ENCODE results near the gene MATK. TPM values are rescaled to one million over a fixed set of nuclear protein-coding genes. Genes with fewer than 3 reads are reported as not detected.

Gene MATK, protein sequence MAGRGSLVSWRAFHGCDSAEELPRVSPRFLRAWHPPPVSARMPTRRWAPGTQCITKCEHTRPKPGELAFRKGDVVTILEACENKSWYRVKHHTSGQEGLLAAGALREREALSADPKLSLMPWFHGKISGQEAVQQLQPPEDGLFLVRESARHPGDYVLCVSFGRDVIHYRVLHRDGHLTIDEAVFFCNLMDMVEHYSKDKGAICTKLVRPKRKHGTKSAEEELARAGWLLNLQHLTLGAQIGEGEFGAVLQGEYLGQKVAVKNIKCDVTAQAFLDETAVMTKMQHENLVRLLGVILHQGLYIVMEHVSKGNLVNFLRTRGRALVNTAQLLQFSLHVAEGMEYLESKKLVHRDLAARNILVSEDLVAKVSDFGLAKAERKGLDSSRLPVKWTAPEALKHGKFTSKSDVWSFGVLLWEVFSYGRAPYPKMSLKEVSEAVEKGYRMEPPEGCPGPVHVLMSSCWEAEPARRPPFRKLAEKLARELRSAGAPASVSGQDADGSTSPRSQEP
- 1.9 TPM for polyA plus RNA-seq (2013, experiment 1 of 4)
- 3.9 TPM for polyA plus RNA-seq (2013, experiment 2 of 4)
- 2.7 TPM for polyA plus RNA-seq (2013, experiment 3 of 4)
- 2.5 TPM for polyA plus RNA-seq (2013, experiment 4 of 4)

DNA sequence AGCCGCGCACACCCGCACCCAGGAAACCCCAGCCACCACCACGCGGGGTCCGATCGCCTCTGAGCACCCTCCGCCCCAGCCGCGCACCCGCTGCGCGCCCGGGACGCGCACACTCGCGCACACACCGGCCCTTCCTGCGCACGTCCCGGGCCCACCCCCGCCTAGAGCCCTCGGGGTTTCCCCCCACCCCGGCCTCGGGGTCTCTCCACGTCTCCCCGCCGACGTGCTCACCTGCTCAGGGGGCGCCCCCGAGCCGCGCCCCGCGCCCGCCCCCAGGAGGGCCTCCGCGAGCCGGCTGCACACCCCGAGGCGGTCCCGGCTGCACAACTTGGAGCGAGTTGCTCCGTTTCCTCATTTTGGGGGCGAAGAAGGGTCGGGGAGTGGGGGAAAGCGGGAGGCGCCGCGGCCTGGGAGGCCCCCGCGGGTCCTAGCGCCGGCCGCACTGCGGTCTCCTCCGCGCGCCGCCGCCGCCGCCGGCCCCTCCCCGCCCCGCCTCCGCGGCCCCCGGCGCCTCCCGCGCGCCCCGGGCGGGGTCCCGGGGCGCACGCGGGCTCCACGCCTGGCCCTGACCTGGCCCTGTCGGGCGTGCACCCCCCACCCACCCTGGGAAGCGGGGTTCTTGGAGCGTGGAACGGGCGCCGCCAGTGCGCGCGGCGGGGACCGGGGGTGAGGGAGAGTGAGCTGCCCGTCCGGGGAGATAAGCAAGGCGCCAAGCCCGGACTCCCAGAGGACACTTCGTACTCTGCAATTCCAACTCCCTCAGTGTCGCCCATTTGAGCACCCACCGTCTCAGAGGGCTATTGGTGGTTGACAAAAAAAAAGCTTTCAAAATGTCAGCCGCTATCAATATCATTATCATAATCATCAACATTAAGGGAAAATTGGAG lies at the start of gene MATK:
Gene MATK (minus strand): TSS at position 444 of the 887 bp plus-strand sequence. CDS start 1,246 bp downstream, outside the sequence.
- no peaks in the 10 kb centered on the region for H3K4me1 ChIP-seq (ENCODE audit: control insufficient read depth, insufficient read depth, low read length)
- H3K9me3 ChIP-seq (ENCODE audit: control insufficient read depth, low read length) = no peaks in the 10 kb centered on the region
- no peaks in the 10 kb centered on the region for H3K36me3 ChIP-seq (ENCODE audit: control insufficient read depth, insufficient read depth, low read length)
- peaks cover 37% of the 10 kb centered on the region for H3K27me3 ChIP-seq (ENCODE audit: control insufficient read depth, insufficient read depth, low read length, poor library complexity, severe bottlenecking)
- 7 to 8% methylated on average over 101 of the region's 101 CpGs for WGBS, 2 experiments
- peak within 1 kb of the TSS; percentile 42 for H3K4me3 ChIP-seq (ENCODE audit: insufficient read depth, low read depth, low read length)
- no peak within 1 kb of the TSS for H3K27ac ChIP-seq (ENCODE audit: insufficient read depth, low read depth, low read length, poor library complexity, severe bottlenecking)

DNA sequence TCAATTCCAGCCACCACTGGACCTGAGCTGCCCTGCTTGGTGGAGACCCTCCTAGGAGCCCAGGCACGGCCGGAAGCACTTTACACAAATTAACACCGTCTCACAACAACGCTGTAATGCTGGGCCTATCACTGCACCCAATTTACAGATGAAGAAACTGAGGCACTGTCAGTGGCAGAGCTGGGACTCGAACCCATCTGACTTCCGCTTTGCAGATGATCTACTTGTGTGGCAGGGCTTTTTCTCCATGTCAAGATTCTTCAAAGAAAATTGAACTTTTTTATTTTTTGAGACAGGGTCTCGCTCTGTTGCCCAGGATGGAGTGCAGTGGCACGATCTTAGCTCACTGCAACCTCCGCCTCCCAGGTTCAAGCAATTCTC lies 48.9 kb upstream of the MATK start:
- Histone ChIP-seq H3K9me3 (ENCODE audit: control insufficient read depth, low read length) (no peaks in the 10 kb centered on the region), H3K36me3 (ENCODE audit: control insufficient read depth, insufficient read depth, low read length) (no peaks in the 10 kb centered on the region), H3K27ac (ENCODE audit: insufficient read depth, low read depth, low read length, poor library complexity, severe bottlenecking) (no peak overlapping the region), H3K27me3 (ENCODE audit: control insufficient read depth, insufficient read depth, low read length, poor library complexity, severe bottlenecking) (no peaks in the 10 kb centered on the region), H3K4me1 (ENCODE audit: control insufficient read depth, insufficient read depth, low read length) (no peaks in the 10 kb centered on the region), H3K4me3 (ENCODE audit: insufficient read depth, low read depth, low read length) (no peak overlapping the region)
- WGBS, 2 experiments = 95% methylated on average over 9 of the region's 9 CpGs

- H3K27me3 ChIP-seq (ENCODE audit: control insufficient read depth, insufficient read depth, low read length, poor library complexity, severe bottlenecking) = no peaks in the 10 kb centered on the region
- no peak overlapping the region for H3K4me3 ChIP-seq (ENCODE audit: insufficient read depth, low read depth, low read length)
- H3K27ac ChIP-seq (ENCODE audit: insufficient read depth, low read depth, low read length, poor library complexity, severe bottlenecking) = no peak overlapping the region
- H3K36me3 ChIP-seq (ENCODE audit: control insufficient read depth, insufficient read depth, low read length) = no peaks in the 10 kb centered on the region
- no peaks in the 10 kb centered on the region for H3K9me3 ChIP-seq (ENCODE audit: control insufficient read depth, low read length)
- WGBS, 2 experiments = 93% methylated on average over 35 of the region's 35 CpGs
- no peaks in the 10 kb centered on the region for H3K4me1 ChIP-seq (ENCODE audit: control insufficient read depth, insufficient read depth, low read length)
These were observed 48.3 kb upstream of the MATK start for GRCh38 chr19:3834349-3835054.

GRCh38 chr19:3833578-3834348 lies 47.6 kb upstream of the MATK start:
- H3K4me3 ChIP-seq (ENCODE audit: insufficient read depth, low read depth, low read length) = no peak overlapping the region
- peak overlapping the region; percentile 16 for H3K27ac ChIP-seq (ENCODE audit: insufficient read depth, low read depth, low read length, poor library complexity, severe bottlenecking)
- 85 to 86% methylated on average over 34 of the region's 34 CpGs for WGBS, 2 experiments
- H3K27me3 ChIP-seq (ENCODE audit: control insufficient read depth, insufficient read depth, low read length, poor library complexity, severe bottlenecking) = no peaks in the 10 kb centered on the region
- no peaks in the 10 kb centered on the region for H3K9me3 ChIP-seq (ENCODE audit: control insufficient read depth, low read length)
- no peaks in the 10 kb centered on the region for H3K4me1 ChIP-seq (ENCODE audit: control insufficient read depth, insufficient read depth, low read length)
- no peaks in the 10 kb centered on the region for H3K36me3 ChIP-seq (ENCODE audit: control insufficient read depth, insufficient read depth, low read length)

DNA sequence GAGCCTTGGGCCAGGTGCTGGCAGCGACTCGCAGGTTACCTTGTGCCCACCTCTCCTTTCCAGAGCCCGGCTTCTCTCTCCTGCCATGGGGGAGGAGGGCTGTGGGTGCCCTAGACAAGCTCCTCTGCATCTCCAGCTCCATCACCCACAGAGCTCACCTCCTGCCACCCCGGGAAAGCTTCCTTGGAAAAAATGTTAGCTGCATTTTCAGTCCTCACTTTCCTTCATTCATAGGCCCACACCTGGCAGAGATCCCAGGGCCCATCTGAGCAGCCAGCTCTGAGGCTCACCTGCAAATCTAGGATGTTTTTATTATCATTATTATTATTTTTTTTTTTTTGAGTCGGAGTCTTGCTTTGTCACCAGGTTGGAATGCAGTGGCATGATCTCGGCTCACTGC lies 45.8 kb upstream of the MATK start:
- 96 to 99% methylated on average over 6 of the region's 6 CpGs for WGBS, 2 experiments

DNA sequence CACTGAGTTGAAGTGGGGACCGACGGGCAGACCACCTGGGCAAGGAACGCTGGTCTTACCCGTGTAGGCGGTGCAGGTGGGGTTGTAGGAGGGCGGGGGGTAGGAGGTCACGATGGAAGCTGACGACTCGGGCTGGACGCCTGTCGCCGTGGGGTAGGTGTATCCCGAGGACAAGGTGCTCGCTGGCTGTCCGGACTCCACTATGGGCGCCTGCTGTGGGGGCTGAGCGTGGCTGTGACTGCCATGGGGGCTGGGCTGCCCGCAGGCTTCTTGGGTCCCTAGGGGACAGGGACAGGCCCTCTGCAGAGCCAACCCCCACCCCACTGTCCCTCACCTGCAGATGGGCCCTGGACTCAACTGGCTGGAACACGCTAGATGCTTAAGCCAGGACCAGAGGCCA lies 45.4 kb upstream of the MATK start:
- 87 to 88% methylated on average over 19 of the region's 19 CpGs for WGBS, 2 experiments
- Histone ChIP-seq H3K27ac (ENCODE audit: insufficient read depth, low read depth, low read length, poor library complexity, severe bottlenecking) (no peak overlapping the region), H3K9me3 (ENCODE audit: control insufficient read depth, low read length) (no peaks in the 10 kb centered on the region), H3K36me3 (ENCODE audit: control insufficient read depth, insufficient read depth, low read length) (no peaks in the 10 kb centered on the region), H3K4me1 (ENCODE audit: control insufficient read depth, insufficient read depth, low read length) (no peaks in the 10 kb centered on the region), H3K27me3 (ENCODE audit: control insufficient read depth, insufficient read depth, low read length, poor library complexity, severe bottlenecking) (no peaks in the 10 kb centered on the region), H3K4me3 (ENCODE audit: insufficient read depth, low read depth, low read length) (no peak overlapping the region)

More for the DNA sequence above, 45.8 kb upstream of the MATK start:
- Histone ChIP-seq H3K4me3 (ENCODE audit: insufficient read depth, low read depth, low read length) (no peak overlapping the region), H3K9me3 (ENCODE audit: control insufficient read depth, low read length) (no peaks in the 10 kb centered on the region), H3K27me3 (ENCODE audit: control insufficient read depth, insufficient read depth, low read length, poor library complexity, severe bottlenecking) (no peaks in the 10 kb centered on the region), H3K27ac (ENCODE audit: insufficient read depth, low read depth, low read length, poor library complexity, severe bottlenecking) (no peak overlapping the region), H3K36me3 (ENCODE audit: control insufficient read depth, insufficient read depth, low read length) (no peaks in the 10 kb centered on the region), H3K4me1 (ENCODE audit: control insufficient read depth, insufficient read depth, low read length) (no peaks in the 10 kb centered on the region)

DNA sequence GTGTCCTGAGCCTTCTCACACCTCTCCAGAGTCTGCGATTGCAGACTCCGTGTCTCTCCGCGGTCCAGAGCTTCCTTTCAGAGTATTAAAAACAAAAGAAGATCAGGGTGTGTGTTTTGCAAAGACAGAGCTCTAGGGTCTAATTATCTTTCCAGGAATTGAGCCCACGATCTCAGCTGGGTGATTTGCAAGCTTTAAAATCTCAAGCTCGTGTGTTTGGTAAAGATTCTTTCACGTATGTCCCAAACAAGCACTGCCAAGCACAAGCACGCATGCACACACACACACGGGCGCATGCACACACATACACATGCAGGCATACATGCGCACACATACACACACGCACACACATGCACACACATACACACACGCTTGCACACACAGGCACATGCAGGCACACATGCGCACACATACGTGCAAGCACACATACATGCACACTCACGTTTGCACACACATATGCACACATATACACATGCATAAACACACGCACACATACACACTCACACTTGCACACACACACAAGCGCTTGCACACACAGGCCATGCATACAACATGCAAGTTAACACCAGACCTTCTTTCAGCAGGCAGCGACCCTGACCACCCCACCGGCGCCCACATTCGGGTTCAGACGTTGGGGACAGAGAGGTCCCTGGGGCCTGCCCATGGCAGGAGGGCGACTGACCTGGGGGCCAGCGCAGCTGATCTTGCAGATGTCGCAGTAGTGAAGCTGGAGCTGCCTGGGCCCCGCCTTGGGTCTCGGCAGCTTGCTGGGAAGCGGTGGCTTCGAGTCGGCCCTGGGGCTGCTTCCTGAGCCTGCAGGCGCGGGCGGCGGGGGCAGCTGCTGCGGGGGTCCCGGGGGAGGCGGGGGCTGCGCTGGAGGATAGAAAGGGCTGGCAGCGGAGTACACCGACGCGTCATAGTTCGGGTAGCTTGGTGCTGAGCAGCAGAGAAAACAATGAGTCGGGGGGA lies 44.7 kb upstream of the MATK start:
- Histone ChIP-seq H3K9me3 (ENCODE audit: control insufficient read depth, low read length) (no peaks in the 10 kb centered on the region), H3K27ac (ENCODE audit: insufficient read depth, low read depth, low read length, poor library complexity, severe bottlenecking) (no peak overlapping the region), H3K4me1 (ENCODE audit: control insufficient read depth, insufficient read depth, low read length) (no peaks in the 10 kb centered on the region), H3K27me3 (ENCODE audit: control insufficient read depth, insufficient read depth, low read length, poor library complexity, severe bottlenecking) (no peaks in the 10 kb centered on the region), H3K4me3 (ENCODE audit: insufficient read depth, low read depth, low read length) (no peak overlapping the region), H3K36me3 (ENCODE audit: control insufficient read depth, insufficient read depth, low read length) (no peaks in the 10 kb centered on the region)
- WGBS, 2 experiments = 92% methylated on average over 45 of the region's 45 CpGs

- H3K4me1 ChIP-seq (ENCODE audit: control insufficient read depth, insufficient read depth, low read length) = no peaks in the 10 kb centered on the region
- H3K27ac ChIP-seq (ENCODE audit: insufficient read depth, low read depth, low read length, poor library complexity, severe bottlenecking) = no peak overlapping the region
- WGBS, 2 experiments = 95 to 96% methylated on average over 26 of the region's 26 CpGs
- H3K4me3 ChIP-seq (ENCODE audit: insufficient read depth, low read depth, low read length) = no peak overlapping the region
- no peaks in the 10 kb centered on the region for H3K27me3 ChIP-seq (ENCODE audit: control insufficient read depth, insufficient read depth, low read length, poor library complexity, severe bottlenecking)
- H3K9me3 ChIP-seq (ENCODE audit: control insufficient read depth, low read length) = no peaks in the 10 kb centered on the region
- no peaks in the 10 kb centered on the region for H3K36me3 ChIP-seq (ENCODE audit: control insufficient read depth, insufficient read depth, low read length)
These were observed 41.1 kb upstream of the MATK start for GRCh38 chr19:3827306-3827705.

All from ectodermal cell (in vitro differentiated cells).